ENCODE results near the gene RSAD2. TPM values are rescaled to one million over a fixed set of nuclear protein-coding genes. Genes with fewer than 3 reads are reported as not detected.
A peak's percentile ranks its signal among the peaks of the same experiment; 100 is the strongest.

RSAD2 gene
- total RNA-seq, 1 donor from 2014 or later: 3.4 TPM

DNA sequence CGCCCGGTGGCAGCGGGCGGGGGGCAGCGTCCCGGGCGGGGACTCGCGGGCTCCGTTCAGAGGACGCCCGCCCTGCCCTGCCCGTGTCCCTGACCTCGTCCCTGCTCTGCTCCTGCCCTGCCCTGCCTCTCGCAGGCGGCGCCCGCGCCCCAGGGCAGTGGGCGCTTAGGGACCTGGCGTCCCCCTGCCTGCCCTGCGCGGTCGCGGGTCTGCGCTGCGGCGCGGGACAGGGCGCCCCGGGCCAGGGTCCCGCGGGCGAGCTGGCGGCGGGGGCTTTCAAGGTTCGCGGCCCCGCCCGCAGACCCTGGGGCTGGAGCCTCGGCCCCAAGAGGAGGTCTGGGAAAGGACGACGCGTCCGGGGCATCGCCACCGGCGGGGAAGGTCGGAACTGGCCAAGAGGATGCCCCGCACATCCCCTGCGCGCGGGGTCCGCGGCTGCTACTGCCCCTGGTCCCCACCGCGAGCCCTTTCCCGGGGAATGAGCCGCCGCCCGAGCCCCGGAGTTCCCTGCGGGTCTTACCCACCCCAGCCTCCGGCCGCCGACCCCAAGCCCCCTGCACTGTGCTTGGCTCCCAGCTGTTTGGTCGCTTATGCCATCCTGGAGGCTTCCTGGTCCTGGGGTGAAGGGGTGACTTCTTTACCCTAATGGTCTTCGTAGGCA lies 40.3 kb downstream of the RSAD2 start:
- ATAC-seq (ENCODE audit: poor library complexity) (peak; percentile 34), DNase-seq (peak; percentile 55)
- intact Hi-C loops (cut with DNase I): loop anchor here (5.0 to 10.0 kb wide), 3 partner anchors 47 to 124 kb away; no protein-coding TSS in a partner anchor

DNA sequence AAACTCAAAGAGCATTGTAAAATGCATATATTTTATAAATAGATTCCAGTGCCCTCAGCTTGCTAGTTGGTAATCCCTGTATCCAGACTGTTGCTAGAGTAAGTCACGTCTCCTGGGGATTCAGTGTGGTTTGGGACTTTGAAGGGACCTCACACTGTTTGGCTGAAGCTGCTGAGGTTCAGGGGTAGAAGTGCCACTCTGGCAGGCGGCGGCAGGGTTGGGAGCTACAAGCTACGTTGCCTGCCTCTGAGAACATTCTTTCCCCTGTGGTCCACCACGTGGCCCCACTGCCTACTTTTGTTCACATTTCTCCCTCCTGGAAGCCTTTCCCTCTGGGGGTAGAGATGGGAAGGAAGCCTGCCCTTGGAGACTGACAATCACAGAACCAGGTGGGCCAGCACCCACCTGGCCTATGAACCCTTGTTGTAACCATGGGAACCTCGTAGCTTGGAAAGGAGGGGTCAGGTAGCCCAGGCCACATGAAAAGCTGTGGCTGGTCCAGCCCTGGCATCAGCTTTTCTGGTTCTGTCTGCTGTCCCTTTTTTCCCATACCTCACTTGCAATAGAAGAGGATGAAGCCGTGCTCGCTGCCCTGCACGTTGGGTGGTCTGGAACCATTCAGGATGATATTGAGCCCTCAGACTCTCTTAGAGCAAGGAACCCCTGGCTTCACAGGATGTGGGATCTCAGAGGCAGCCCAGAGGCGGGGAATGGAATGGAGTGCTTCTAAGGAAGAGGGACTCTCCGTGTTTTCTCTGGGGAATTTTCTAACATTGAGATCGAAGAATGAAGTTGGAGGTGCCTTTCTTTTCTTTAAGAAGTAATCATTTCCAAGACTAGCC lies 42.5 kb downstream of the RSAD2 start:
- ATAC-seq (ENCODE audit: poor library complexity) (no peak), DNase-seq (no peak)
- intact Hi-C loops (cut with DNase I): loop anchor here (5.0 to 10.0 kb wide), 3 partner anchors 45 to 122 kb away; no protein-coding TSS in a partner anchor

DNA sequence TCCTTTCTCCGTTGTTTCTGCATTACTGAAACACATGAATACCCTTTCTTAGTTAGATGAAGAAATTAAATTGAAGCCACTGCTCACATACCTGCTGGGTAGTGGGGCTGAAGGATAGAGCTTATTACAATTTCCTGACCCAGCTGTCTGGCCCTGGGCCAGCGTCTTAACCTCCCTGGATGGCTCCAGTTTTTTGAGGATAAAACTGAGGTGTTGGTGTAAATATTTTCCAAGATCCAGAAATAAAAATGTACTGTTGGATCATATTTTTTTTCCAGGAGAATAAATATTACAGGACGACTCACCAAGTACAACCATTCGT lies 43.1 kb downstream of the RSAD2 start:
- no peak for DNase-seq
- no peak for ATAC-seq (ENCODE audit: poor library complexity)
- intact Hi-C loops (cut with DNase I): no loop called here

DNA sequence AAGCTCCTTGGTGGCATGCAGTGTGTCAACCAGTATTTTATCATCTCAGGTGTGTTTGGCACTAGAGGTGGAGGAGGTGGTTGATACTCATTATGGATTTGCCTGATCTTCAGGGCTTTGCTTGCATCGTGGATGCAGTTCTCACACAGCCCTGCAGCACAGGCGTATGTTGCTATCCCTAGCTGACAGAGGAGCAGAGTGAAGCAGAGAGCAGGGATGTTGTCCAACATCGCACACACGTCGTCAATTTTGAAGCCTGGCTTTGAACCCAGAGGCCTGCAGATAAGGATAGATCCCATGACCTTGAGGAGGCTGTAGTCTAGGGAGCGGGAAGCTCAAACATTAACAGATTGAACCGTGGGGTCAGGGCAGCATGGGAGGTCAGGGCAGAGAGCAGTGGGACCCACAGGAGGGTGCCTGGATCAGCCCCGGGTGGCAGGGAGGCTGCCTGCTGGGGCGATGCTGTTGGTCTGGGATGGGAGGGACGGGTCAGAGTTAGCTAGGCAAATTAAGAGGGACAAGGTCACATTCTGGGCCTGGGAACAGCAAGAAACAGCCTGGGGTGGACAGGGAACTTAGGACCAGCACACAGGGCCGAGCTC lies 43.8 kb downstream of the RSAD2 start:
- DNase-seq (no peak), ATAC-seq (ENCODE audit: poor library complexity) (peak; percentile 61)
- intact Hi-C loops (cut with DNase I): no loop called here

DNA sequence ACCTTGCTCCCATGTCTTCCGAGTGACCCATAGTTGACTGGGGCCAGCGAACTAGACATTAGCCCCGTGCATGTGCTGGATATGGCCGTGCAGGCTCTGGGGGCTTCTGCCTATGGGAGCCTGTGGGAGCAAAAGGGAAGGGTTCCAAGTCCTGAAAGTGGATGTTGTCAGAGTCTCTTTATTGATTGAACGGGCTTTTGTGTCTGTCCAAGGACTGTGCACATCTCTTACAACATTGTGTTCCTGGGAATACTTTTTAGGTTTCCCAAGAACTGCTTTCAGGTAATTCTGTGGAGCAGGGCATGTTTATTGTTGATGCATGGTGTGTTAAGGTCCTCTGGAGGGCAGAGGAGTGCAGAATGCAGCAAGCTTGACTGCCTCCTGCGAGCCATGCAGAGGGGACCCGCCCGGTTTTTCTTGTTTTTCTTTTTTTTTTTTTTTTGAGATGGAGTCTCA lies 44.7 kb downstream of the RSAD2 start:
- intact Hi-C loops (cut with DNase I): no loop called here
- no peak for ATAC-seq (ENCODE audit: poor library complexity)

DNA sequence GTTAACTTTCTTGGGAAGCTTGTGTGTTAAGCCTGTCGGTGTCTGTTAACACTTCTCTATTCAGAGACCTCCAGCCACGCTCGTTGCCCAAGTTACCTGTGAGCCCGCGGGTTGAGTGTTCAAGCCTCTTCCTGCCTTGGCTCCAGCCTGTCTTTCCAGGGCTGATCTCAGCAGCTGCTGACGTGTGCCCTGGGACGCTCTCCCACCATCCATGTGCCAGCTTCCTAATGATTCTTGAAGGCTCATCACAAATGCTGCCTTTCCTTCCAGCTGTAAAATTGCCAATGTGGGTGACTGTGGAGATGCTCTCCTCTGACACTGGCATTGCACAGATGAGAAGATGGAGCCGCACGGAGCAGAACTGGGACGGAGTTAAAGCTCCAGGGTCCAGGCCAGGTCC lies 45.7 kb downstream of the RSAD2 start:
- ATAC-seq (ENCODE audit: poor library complexity) (no peak), DNase-seq (no peak)
- intact Hi-C loops (cut with DNase I): no loop called here

More for the DNA sequence above, 44.7 kb downstream of the RSAD2 start:
- DNase-seq: no peak

DNA sequence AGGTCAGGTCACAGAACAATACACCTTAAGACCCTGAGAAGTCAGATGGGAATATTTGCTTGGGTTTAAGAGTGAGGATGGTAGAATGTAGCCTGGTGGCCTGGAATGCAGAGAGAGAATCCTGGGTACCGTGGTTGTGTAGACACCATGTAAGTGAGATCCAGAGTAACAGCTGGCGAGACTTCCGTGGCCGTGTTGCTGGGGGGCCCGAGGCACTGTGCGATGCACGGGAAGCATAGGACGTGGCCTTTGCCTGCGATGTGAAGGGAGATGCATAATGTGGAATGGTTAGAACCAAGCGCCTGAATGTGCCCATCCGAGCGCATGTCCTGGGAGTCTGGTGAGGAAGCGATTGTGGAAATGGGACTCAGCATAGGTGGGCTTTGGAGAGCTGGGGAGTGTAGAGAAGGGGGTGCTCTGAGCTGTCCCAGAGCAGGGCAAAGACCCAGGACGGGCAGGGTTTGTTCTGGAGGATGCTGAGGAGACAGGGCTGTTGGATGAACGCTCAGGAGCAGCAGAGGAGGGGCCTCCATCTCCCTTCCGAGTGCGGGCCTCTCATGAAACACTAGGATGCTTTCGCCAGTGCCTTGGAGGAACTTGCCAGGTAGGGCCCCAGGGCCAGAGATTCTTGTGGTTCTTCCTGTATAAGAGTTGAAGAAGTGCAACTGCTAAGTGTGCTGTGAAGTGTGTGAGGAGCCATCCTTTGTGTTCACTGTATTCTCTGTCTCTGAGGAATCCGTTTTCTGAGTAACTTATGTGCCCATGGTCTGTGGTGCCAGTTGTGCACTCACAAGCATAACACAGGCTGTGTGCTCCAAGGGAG lies 46.7 kb downstream of the RSAD2 start:
- intact Hi-C loops (cut with DNase I): no loop called here
- ATAC-seq (ENCODE audit: poor library complexity) (no peak), DNase-seq (no peak)

DNA sequence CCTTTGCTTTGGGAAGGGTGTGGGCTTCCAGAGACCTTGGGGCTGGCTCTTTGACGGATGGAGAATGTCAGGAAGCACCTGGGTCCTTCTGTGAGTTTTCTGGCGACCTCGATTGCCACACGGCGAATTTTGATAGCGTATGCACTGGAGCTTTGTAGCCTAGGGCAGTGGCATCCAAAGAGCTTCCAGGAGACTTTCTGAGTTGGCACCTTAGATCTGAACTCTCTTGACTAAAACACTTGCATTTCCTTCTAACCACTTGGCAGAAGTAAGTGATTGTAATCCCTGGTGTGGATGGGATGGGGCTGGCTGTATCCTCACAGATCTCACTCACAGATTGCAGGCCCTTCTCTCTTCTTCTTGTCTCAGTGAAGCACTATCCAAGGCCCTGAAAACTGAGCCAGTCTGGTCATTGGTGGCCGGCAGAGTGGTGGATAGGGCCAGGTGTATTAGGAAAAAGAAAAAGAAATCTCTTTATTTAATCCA lies 47.4 kb downstream of the RSAD2 start:
- no peak for DNase-seq
- intact Hi-C loops (cut with DNase I): no loop called here

DNA sequence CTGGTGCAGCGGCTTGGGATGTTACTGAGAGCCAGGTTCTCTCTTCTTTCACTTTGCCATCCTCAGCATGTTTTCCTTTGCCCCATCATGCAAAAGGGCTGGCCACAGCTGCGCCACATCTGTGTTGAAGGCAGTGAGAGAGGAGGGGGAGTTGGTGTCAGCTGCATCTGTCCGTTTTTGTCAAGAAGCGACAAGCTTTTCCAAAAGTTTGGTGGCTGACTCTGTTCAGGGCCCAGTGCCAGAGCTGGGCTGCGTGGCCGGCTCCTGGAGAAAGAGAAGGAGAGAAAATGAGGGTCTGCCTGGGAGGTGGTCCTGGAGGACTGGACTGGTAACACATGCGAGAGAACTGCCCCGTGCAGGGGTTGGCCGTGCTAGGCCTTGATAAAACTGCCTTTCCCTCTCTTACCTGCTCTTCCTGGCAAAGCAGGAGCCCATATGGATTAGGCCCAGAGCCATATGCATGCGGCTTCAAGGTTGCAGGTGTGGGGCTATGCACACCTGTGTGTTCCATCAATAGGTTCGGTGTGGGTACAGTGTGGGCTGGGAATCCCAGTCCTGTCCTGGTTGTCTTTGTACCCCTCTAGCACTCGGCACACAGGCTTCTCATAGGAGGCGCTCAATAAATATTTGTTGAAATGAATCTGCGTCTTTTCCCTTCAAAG lies 48.6 kb downstream of the RSAD2 start:
- ATAC-seq (ENCODE audit: poor library complexity) (no peak), DNase-seq (no peak)
- intact Hi-C loops (cut with DNase I): no loop called here

More for the DNA sequence above, 47.4 kb downstream of the RSAD2 start:
- no peak for ATAC-seq (ENCODE audit: poor library complexity)

DNA sequence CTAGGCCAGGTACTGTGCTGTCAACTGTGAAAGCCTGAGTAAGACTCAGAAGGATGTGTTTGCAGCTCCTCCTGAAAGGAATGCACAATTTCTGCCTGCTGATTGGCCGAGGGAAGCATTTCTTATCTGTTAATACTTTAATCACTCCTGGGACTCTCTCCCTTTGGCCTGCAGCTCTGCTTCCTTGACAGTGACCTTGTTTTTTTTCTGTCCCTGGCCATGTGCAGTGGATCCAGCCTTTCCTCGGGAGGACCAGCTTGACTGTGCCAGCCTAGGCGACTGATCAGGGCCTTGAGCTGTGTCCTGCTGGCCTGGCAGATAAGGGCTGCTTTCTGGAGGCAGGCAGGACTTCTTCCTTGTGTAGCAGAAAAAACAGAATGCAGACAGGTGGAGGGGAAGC lies 49.6 kb downstream of the RSAD2 start:
- intact Hi-C loops (cut with DNase I): no loop called here
- DNase-seq (peak; percentile 46), ATAC-seq (ENCODE audit: poor library complexity) (peak; percentile 86)

DNA sequence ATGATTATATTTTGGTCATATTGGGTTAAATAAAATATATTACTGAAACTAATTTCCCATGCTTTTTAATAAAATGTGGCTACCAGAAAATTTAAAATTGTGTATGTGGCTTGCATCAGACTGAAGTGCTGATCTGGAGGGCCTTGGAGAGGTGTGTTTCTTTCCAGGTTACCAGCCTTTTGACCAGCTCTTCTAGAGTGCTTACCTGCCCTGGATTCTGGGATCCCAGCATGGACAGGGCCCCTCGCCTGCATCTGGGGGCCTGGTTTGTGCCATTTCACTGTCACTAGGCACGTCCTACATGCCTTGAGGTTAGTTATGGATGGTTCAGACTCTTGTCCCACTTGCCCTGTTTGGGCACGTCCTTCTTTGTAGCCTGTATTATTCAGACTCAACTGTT lies 50.2 kb downstream of the RSAD2 start:
- intact Hi-C loops (cut with DNase I): no loop called here
- DNase-seq (no peak), ATAC-seq (ENCODE audit: poor library complexity) (no peak)

DNA sequence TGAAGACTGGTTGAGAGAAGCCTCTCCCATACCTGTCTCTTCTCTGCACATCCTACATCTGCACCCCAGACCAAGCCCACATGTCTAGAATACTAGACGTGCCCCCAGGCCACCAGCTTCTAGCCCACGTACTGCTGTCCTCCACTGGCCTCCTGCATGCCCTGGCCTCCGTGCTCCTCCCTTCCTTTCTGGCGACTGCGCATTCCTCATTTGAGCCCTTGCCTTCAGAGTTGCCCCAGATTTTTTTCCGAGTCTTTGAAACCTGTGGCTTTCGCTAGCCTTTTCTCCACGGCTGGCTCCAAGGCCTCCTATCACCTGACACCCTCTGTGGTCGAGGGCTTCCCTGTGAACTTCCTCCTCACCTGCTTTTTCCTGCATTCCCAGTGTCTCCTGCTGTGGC lies 50.9 kb downstream of the RSAD2 start:
- DNase-seq (no peak), ATAC-seq (ENCODE audit: poor library complexity) (no peak)
- intact Hi-C loops (cut with DNase I): no loop called here

DNA sequence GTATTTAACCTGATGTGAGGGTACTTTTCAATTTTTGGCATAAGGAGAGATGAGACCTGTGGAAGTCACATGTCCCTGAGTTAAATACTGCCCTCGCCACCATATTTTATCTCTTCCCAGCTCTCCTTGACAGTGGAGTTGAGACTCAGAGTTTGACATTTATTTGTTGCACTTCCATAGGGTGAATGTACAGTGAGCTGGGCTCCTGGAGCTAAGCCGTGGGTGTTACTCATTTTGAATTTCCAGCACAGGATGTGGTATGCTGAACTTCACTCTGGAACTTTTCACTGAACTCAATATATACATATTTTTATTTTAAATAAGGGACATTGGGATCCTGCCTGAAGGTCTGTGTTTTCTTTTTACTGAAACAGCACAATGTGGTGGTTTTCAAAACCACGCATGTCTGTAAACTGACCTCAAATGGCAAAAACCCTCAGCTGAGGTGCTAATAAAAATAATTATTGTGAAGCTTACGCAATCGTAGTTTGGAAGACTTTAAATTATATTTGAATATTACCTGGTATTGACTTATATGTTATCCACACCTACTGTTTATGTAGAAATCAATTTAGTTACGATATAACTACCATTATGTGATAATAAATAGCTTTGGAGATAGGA lies 51.7 kb downstream of the RSAD2 start:
- DNase-seq (no peak), ATAC-seq (ENCODE audit: poor library complexity) (no peak)
- intact Hi-C loops (cut with DNase I): no loop called here

DNA sequence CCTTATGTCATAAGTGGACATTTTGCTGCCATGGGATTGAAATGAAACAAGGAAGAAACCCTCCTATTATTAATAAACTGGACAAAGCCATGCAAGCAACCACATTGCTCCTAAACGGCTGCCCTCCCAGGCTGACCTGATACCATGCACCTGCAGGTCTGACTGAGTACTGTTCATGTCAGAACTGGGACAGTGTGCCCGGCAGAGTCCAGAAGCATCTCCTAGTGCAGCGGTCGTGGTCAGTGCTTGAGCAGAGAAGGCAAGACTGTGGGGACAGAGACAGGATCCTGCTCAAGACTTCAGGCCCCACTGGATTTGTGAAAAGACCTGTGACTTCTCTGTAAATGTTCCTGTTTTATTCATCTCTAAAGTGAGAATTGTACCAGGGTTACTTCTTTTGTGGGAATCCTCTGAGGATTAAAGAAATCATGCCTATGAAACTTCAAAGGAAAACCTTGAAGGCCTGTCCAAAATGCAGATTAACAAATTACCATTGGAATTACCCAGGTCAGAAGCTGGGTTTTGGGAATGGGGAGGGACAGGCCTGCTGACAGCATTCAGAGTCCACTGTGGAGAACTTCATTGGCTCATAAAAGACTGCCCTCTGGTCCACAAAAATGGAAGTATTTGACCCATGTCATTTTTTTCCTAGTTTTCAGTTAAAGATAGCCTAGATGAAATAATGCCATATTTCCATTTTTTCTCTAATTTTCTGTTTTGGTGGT lies 53.5 kb downstream of the RSAD2 start:
- intact Hi-C loops (cut with DNase I): no loop called here
- no peak for DNase-seq
- no peak for ATAC-seq (ENCODE audit: poor library complexity)

DNA sequence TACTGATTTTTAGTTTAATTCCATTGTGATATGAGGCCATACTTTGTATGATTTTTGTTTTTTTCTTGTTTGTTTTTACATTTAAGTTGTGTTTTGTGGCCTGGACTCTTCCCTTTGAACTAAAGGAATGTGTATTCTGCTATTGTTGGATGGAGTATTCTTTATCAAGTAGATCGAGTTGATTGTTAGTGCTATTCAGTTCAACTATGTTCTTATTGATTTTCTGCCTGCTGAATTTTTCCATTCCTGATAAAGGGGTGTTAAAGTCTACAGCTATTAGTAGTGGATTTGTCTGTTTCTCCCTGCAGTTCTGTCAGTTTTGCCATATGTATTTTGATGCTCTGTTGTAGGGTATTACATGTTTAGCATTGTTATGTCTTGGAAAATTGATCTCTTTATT lies 54.2 kb downstream of the RSAD2 start:
- no peak for ATAC-seq (ENCODE audit: poor library complexity)
- intact Hi-C loops (cut with DNase I): no loop called here

DNA sequence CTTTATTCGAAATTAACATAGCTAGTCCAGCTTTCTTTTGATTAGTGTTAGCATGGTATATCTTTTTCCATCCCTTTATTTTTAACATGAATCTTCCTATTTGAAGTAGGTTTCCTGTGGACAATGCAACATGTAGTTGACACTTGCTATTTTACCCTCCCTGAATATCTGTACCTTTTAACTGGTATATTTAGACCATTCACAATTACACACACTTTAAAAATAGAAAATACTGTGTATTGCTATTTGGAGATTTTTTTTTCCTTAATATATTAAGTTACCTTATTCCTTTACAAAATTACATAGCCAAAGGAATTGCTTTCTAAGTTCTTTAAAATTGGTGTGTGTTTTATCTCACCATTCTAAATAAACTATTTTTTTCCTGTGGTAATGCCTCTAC lies 54.6 kb downstream of the RSAD2 start:
- ATAC-seq (ENCODE audit: poor library complexity) (peak; percentile 28), DNase-seq (no peak)
- intact Hi-C loops (cut with DNase I): no loop called here

More for the DNA sequence above, 54.2 kb downstream of the RSAD2 start:
- DNase-seq: no peak

DNA sequence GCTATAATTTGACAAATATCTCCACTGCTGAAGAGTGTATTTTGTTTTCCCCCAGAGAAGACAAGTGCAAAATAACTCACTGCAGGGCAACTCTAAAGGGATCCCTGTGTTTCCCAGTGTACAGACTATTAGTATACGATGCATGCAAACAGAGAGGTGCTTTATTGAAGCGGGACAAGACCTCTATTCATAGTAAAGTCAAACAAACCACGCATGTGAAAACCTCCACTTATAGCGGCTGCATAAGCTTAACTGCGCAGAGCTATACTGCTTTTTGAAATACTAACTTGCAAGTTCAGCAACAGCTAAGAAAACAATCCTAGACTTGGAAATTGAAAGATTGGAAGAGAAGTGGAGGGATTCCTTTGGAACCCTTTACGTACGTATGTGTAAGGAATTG lies 55.3 kb downstream of the RSAD2 start:
- DNase-seq (no peak), ATAC-seq (ENCODE audit: poor library complexity) (no peak)
- intact Hi-C loops (cut with DNase I): no loop called here
